Measurements from ENCODE around the gene APPBP2.

The APPBP2 gene

DNA sequence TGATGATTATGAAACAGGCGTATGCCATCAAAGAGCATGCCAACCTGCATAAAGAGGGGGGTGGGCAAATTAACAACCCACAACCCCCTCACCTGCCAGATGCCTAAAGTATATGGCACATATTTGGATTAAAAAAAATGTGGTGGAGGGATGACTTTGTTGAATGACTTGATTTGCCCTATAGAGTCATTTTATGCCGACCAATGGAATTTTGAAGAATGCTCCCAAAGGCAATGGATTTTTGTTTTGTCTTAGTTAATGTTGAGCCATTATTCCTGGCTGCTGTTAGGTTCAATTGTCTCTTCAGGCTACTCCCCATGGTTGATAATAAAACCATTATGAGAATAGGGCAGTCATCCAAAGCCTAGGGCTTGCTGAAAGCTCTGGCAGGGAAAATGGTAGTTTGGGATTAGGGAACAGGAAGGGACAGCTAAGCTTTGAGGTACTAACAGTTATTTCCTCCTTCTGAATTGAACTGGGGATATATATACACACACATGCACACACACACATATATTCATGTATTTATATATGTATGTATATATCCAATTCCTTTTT lies 109.6 kb downstream of the APPBP2 start:
- TF ChIP-seq, protein P1, sequence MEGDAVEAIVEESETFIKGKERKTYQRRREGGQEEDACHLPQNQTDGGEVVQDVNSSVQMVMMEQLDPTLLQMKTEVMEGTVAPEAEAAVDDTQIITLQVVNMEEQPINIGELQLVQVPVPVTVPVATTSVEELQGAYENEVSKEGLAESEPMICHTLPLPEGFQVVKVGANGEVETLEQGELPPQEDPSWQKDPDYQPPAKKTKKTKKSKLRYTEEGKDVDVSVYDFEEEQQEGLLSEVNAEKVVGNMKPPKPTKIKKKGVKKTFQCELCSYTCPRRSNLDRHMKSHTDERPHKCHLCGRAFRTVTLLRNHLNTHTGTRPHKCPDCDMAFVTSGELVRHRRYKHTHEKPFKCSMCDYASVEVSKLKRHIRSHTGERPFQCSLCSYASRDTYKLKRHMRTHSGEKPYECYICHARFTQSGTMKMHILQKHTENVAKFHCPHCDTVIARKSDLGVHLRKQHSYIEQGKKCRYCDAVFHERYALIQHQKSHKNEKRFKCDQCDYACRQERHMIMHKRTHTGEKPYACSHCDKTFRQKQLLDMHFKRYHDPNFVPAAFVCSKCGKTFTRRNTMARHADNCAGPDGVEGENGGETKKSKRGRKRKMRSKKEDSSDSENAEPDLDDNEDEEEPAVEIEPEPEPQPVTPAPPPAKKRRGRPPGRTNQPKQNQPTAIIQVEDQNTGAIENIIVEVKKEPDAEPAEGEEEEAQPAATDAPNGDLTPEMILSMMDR (conservative IDR thresholded peaks at IDR 0.05; ENCODE audit: control insufficient read depth, insufficient read depth, low read depth, low read length) = no peak
- H3K4me3 ChIP-seq (ENCODE audit: control insufficient read depth, low read depth, low read length) = no peak overlapping the region
- DNase-seq (ENCODE audit: low read depth) = no peak

DNA sequence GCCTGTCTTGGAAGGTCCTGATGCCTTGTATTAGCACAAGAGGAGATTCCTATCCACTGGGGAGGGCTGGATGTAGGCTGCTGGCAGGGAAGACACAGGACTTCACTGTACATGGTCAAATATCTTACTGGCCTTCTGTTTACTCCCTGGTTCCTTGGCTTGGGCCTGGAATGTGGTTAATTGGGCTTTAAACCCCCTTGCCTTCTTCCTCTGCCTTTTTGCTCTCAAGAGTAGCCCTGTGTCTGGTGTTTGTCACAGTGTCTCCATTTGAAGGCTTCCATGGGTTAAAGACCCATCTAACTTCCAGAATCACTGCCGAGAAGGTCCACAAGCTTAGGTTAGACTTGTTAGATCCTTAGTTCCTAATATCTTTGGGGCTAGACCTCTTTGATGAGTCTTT lies 110.9 kb downstream of the APPBP2 start:
- no peak for DNase-seq (ENCODE audit: low read depth)
- TF ChIP-seq, protein P1 (conservative IDR thresholded peaks at IDR 0.05; ENCODE audit: control insufficient read depth, insufficient read depth, low read depth, low read length) = no peak
- no peak overlapping the region for H3K4me3 ChIP-seq (ENCODE audit: control insufficient read depth, low read depth, low read length)

DNA sequence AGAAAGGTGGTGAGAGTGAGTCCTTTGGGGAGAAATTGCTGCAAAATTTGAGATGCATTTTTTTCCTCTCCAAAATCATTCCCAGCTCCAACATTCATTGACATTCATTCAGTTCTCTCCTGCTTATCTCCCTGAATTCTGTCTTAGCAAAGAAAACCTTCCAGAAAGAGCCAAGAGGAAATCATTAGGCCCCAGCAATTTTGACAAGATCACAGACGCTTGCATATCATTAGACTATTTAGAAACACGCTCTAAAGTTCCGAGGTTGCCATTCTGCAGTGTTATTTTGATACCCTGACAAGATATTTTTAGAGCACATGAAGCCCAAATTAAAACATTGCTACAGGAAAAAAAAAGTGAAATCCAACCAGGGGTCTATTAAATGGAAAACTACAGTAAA lies 113.3 kb downstream of the APPBP2 start:
- TF ChIP-seq, protein P1 (conservative IDR thresholded peaks at IDR 0.05; ENCODE audit: control insufficient read depth, insufficient read depth, low read depth, low read length) = no peak
- H3K4me3 ChIP-seq (ENCODE audit: control insufficient read depth, low read depth, low read length) = no peak overlapping the region
- DNase-seq (ENCODE audit: low read depth) = no peak

DNA sequence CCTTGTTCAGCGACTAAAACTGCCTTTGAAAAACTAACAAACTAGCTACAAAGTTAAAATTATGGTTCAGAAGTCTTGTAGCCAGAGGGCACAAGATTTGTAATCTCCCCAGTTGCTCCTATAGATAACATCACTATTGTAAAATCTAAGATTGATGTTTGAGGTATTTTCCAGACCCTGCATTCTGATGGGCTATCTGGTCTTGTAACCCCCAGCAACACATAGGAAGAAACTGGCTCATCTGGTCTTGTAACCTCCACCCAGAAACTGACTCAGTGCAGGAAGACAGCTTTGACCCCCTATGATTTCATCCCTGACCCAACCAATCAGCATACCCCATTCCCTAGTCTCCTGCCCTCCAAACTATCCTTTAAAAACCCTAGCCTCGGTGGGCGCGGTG lies 116.0 kb downstream of the APPBP2 start:
- H3K4me3 ChIP-seq (ENCODE audit: control insufficient read depth, low read depth, low read length) = no peak overlapping the region
- TF ChIP-seq, protein P1 (conservative IDR thresholded peaks at IDR 0.05; ENCODE audit: control insufficient read depth, insufficient read depth, low read depth, low read length) = no peak
- DNase-seq (ENCODE audit: low read depth) = no peak

DNA sequence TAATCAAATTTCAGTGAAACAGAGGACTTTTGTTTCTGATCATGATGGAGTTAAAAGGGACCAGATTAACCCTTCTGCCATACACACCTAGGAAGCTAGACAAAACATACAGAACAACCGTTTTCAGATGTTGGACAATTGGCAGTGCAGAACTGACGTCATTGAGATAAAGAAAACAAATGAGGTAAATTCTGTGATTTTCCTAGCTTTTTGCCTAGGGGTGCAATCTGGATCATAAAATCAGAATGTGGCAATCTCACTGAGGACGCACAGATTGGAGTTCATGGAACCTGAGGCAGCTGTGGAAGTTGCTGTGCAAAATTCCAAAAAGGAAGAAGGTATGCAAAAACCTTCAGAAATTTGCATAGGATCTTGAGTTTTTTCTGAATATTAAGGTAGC lies 119.2 kb downstream of the APPBP2 start:
- DNase-seq (ENCODE audit: low read depth) = no peak
- H3K4me3 ChIP-seq (ENCODE audit: control insufficient read depth, low read depth, low read length) = no peak overlapping the region
- TF ChIP-seq, protein P1 (conservative IDR thresholded peaks at IDR 0.05; ENCODE audit: control insufficient read depth, insufficient read depth, low read depth, low read length) = no peak

DNA sequence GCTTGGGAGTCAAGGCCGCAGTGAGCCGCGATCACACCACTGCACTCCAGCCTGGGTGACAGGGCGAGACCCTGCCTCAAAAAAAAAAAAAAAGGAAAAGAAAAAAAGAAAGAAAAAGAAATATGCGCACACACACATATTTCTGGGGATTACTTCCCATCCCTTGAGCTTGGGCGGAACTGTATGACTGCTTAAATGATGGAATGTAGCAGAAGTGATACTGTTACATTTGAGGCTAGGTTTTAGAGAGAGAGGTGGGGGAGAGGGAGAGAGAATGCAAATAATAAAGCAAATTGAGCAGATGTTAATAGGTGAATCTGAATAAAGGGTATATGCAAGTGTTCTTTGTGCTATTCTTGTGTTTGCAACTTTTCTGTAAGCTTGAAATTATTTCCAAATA lies 122.1 kb downstream of the APPBP2 start:
- DNase-seq (ENCODE audit: low read depth) = no peak
- H3K4me3 ChIP-seq (ENCODE audit: control insufficient read depth, low read depth, low read length) = no peak overlapping the region
- TF ChIP-seq, protein P1 (conservative IDR thresholded peaks at IDR 0.05; ENCODE audit: control insufficient read depth, insufficient read depth, low read depth, low read length) = no peak

DNA sequence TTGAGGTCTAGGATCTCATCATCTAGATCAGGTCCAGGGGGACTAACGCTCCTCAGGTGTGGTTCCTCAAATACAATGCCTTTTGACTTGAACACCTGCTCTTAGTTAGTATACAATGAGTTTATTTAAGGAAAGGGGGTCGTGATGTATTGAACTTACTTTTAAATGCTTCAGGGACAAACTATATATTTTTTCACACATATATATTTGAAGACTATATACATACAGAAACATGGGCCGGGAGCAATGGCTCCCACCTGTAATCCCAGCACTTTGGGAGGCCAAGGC lies 122.6 kb downstream of the APPBP2 start:
- no peak for DNase-seq (ENCODE audit: low read depth)
- no peak overlapping the region for H3K4me3 ChIP-seq (ENCODE audit: control insufficient read depth, low read depth, low read length)
- TF ChIP-seq, protein P1 (conservative IDR thresholded peaks at IDR 0.05; ENCODE audit: control insufficient read depth, insufficient read depth, low read depth, low read length) = no peak
